AG09319 (cell line): Measurements from ENCODE around the gene HBS1L.

ENCODE experiments used
- DNase-seq: peaks from one replicate; pipeline ENCODE4 v3.0.0-alpha.2; 2010; ENCODE audit warnings: low read depth; ENCODE audit errors: extremely low read depth
- TF ChIP-seq, protein P1 (sequence below): IDR thresholded peaks from 2 replicates; pipeline ENCODE4 v1.5.1; 2011; ENCODE audit warnings: low read depth, mild to moderate bottlenecking, inconsistent platforms, low read length, moderate library complexity

The HBS1L gene

DNA sequence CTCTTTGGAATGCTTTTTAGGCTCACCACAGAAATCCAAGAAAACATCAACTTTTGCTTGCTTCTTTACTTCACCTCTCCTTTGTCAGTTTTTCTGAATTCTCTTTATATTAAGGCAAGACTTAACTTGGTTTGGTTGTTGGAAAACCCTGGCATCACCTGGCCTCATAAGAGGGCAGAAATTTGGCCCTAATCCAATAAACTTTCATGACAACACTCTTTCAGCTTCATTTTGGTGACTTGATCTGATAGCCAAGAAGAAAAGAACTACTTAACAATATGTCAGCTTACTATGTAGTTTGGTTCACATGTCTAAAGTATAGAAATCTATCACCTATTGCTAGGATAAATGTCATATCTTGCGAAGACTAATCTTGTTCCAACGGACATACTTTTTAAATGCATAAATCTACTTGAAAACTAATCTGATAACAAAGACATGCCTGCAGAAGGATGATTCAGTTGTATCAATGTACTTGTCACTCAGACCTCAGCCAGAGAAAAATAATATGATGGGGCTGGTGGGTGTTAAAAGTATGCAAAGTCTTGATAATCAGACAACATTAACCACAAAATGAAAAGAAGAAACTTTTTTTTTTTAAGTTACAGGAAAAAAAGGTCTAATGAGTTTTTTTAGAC lies 19.3 kb upstream of the HBS1L start:
- TF ChIP-seq, protein P1, sequence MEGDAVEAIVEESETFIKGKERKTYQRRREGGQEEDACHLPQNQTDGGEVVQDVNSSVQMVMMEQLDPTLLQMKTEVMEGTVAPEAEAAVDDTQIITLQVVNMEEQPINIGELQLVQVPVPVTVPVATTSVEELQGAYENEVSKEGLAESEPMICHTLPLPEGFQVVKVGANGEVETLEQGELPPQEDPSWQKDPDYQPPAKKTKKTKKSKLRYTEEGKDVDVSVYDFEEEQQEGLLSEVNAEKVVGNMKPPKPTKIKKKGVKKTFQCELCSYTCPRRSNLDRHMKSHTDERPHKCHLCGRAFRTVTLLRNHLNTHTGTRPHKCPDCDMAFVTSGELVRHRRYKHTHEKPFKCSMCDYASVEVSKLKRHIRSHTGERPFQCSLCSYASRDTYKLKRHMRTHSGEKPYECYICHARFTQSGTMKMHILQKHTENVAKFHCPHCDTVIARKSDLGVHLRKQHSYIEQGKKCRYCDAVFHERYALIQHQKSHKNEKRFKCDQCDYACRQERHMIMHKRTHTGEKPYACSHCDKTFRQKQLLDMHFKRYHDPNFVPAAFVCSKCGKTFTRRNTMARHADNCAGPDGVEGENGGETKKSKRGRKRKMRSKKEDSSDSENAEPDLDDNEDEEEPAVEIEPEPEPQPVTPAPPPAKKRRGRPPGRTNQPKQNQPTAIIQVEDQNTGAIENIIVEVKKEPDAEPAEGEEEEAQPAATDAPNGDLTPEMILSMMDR, result no peak
- no peak for DNase-seq

DNA sequence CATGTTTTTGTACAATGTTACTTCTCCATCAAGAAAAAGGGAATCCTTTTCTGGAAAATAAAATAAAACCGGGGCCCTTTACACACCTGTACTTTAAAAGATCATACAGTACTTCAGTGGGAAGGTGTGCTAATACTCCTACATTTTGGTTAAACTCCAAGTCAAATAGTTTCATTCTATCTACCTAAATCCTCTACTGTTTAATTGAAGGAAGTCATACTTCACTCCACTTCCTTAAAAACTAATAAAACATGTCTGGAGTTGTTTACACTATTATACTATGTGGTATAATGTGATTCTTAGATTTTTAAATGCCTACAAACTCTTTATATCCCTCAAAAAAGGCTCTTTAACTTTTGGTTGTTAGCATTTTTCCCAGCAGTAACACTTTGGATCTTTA lies 18.6 kb upstream of the HBS1L start:
- no peak for DNase-seq
- TF ChIP-seq, protein P1, result no peak

DNA sequence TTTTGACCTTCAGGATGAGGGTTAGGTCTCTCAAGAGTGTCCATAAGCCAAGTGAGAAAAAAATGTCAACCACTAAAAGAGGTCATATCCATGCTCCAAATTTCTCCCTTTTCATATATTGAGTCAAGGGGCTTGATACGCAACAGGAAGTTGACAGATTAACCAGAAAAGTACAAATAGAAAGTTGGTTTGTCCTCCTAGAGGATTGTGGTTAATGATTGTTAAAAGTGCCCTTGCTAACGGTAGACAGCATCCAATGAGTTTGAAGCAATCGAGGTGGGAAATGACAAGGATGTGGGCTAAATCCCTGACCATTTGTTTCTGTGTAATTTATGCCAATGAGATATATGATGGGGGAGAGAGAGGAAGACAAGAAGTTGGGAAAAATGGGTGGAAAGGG lies 18.1 kb upstream of the HBS1L start:
- TF ChIP-seq, protein P1, result no peak
- no peak for DNase-seq

- TF ChIP-seq, protein P1, result no peak
- DNase-seq, result no peak
Observed at GRCh38 chr6:135071541-135071940, 16.9 kb upstream of the HBS1L start.

DNA sequence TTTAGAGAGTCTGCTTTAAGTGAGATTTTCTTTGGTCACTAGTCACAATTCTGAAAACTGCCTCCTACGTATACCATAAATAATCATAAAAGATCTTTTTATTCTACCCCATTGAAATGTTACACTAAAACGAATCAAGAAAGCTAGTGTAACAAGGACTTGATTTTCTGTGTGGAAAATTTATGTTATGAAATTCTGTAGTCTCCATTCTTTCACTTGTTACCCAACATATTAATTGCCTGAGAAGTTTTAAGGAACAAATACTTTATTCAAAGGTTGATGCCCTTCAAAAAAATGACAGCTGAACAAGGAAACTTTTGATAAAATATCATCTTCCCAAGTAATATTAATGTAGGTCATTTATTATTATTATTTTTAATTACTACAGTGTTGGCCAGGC lies 13.3 kb upstream of the HBS1L start:
- TF ChIP-seq, protein P1, result no peak

GRCh38 chr6:135066806-135067205 lies 12.2 kb upstream of the HBS1L start:
- DNase-seq, result no peak
- TF ChIP-seq, protein P1, result no peak

More for the DNA sequence above, 13.3 kb upstream of the HBS1L start:
- DNase-seq, result no peak

- TF ChIP-seq, protein P1, result no peak
- no peak for DNase-seq
Observed at GRCh38 chr6:135066397-135066796, 11.8 kb upstream of the HBS1L start.
